ENCODE results near the gene GP1BB.

The GP1BB gene

DNA sequence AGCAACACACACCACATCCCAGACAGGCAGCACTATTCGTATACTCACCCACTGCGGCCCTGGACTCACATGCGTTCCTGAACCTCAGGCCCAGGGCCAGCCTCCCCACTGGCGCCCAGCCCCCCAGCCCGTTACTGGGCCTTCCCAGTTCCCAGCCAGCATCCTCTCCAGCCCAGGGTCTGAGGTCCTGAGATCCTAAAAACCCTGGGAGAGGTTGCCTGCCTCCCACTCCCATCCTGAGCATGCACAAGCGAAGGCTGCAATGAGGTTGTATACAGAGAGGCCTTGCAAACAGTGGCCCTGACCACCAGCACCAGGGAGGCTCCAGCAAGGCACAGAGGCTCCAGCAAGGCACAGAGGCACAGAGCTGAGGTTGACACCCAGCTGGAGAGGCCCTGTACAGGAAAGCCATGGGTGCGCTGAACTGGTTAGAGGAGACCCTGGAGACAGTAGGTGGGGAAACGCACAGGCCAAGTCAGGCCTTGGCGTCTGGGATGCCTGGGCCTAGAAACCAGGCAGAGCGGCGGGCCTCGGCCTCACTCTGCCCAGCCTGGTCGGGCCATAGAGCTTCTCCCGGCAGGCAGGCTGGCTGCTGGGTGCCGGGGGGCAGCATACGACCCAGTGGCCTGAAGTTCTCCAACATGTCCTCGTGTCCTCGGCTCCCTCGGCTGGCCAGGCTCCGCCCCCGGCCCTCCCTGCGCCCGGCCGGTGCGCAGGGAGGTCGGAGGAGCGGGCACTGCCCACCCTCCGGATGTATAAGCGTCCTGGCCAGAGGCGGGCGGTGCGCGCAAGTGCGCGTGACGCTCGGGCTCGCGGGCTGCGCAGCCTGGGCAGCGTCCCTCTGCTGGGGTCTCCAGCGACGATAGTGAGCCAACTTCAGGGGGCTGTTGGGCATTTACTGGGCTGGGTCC is 34.9 kb downstream of the GP1BB start:
- no peak overlapping the region for H3K9ac ChIP-seq
- TF ChIP-seq, protein P1, sequence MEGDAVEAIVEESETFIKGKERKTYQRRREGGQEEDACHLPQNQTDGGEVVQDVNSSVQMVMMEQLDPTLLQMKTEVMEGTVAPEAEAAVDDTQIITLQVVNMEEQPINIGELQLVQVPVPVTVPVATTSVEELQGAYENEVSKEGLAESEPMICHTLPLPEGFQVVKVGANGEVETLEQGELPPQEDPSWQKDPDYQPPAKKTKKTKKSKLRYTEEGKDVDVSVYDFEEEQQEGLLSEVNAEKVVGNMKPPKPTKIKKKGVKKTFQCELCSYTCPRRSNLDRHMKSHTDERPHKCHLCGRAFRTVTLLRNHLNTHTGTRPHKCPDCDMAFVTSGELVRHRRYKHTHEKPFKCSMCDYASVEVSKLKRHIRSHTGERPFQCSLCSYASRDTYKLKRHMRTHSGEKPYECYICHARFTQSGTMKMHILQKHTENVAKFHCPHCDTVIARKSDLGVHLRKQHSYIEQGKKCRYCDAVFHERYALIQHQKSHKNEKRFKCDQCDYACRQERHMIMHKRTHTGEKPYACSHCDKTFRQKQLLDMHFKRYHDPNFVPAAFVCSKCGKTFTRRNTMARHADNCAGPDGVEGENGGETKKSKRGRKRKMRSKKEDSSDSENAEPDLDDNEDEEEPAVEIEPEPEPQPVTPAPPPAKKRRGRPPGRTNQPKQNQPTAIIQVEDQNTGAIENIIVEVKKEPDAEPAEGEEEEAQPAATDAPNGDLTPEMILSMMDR (IDR thresholded peaks at IDR 0.05) = no peak
- H3K36me3 ChIP-seq (ENCODE audit: control insufficient read depth, insufficient read depth, low read length) = no peaks in the 10 kb centered on the region
- H3K27ac ChIP-seq = peak overlapping the region; percentile 29
- H2AFZ ChIP-seq = peak overlapping the region; percentile 68
- H3K27me3 ChIP-seq (ENCODE audit: control insufficient read depth, insufficient read depth, low read length) = no peaks in the 10 kb centered on the region
- H3K4me1 ChIP-seq = no peaks in the 10 kb centered on the region
- H3K79me2 ChIP-seq = no peaks in the 10 kb centered on the region
- H3K4me2 ChIP-seq (ENCODE audit: low read length) = peak overlapping the region; percentile 93
- peak overlapping the region; percentile 74 for H3K4me3 ChIP-seq (ENCODE audit: low read depth, low read length)
- H3K9me3 ChIP-seq (ENCODE audit: control insufficient read depth, low read length) = no peaks in the 10 kb centered on the region

DNA sequence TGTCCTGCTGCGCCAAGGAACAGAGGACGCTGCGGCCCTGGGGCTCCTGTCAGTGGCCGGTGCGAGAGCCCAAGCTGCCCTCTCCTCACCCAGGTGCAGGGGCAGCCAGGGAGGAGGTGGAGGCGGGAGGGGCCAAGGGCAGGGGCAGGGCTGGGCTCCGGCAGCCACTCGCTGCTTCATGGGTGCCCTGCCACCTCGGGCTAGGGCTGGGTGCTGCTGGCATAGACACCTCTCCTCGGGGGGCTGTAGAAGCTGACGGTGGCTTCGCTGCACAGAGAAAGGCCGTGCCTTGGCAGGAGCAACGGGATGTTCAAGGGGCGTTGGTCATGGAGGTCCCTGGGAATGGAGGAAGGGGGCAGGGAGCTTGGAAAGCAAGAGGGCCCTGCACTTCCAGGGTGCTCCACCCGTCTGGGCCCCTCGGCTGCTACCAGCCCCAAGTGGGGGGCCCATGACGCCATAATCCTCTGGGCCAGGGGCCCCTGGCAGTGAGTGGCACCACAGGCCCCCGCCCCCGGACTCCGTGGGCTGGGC is 35.6 kb downstream of the GP1BB start:
- H3K4me2 ChIP-seq (ENCODE audit: low read length) = peak overlapping the region; percentile 93

DNA sequence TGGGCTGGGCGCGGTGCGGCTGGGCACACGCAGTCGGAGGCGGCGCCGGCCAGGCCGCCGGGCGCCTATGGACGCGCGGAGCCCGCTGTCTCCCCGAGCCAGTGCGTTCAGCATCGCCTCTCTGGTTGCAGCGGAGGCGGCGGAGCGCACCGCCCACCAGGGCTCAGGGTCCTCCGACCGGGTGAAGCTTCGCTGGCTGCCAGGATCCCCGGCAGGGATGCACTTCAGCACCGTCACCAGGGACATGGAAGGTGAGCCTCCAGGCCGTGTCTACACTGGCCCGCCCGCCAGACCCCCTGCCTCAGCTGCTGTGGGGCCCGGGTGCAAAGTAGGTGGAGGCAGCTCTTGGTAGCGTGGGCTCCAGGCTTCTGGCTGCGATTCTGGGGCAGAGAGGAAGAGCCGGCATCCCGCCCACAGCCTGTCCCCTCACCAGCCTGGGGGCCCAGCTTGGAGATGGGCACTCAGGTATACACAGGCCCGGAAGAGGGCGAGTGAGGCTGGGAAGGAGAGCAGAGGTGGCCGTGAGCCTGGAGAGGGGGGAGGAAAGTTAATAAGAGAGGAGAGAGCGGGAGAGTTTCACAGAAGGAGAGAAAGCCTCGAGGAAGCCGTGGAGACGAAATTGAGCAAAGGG is 36.2 kb downstream of the GP1BB start:
- H3K9ac ChIP-seq = no peak overlapping the region
- TF ChIP-seq, protein P1 (IDR thresholded peaks at IDR 0.05) = no peak
- peak overlapping the region; percentile 74 for H3K4me3 ChIP-seq (ENCODE audit: low read depth, low read length)
- no peaks in the 10 kb centered on the region for H3K27me3 ChIP-seq (ENCODE audit: control insufficient read depth, insufficient read depth, low read length)
- no peaks in the 10 kb centered on the region for H3K36me3 ChIP-seq (ENCODE audit: control insufficient read depth, insufficient read depth, low read length)
- peak overlapping the region; percentile 93 for H3K4me2 ChIP-seq (ENCODE audit: low read length)
- no peaks in the 10 kb centered on the region for H3K4me1 ChIP-seq
- H3K79me2 ChIP-seq = no peaks in the 10 kb centered on the region
- H3K27ac ChIP-seq = no peak overlapping the region
- no peaks in the 10 kb centered on the region for H3K9me3 ChIP-seq (ENCODE audit: control insufficient read depth, low read length)
- peak overlapping the region; percentile 68 for H2AFZ ChIP-seq

More for the DNA sequence above, 35.6 kb downstream of the GP1BB start:
- H3K9ac ChIP-seq = no peak overlapping the region
- TF ChIP-seq, protein P1 (IDR thresholded peaks at IDR 0.05) = no peak
- peak overlapping the region; percentile 29 for H3K27ac ChIP-seq
- peak overlapping the region; percentile 68 for H2AFZ ChIP-seq
- peak overlapping the region; percentile 74 for H3K4me3 ChIP-seq (ENCODE audit: low read depth, low read length)
- H3K4me1 ChIP-seq = no peaks in the 10 kb centered on the region
- H3K79me2 ChIP-seq = no peaks in the 10 kb centered on the region
- H3K27me3 ChIP-seq (ENCODE audit: control insufficient read depth, insufficient read depth, low read length) = no peaks in the 10 kb centered on the region
- no peaks in the 10 kb centered on the region for H3K36me3 ChIP-seq (ENCODE audit: control insufficient read depth, insufficient read depth, low read length)
- no peaks in the 10 kb centered on the region for H3K9me3 ChIP-seq (ENCODE audit: control insufficient read depth, low read length)

DNA sequence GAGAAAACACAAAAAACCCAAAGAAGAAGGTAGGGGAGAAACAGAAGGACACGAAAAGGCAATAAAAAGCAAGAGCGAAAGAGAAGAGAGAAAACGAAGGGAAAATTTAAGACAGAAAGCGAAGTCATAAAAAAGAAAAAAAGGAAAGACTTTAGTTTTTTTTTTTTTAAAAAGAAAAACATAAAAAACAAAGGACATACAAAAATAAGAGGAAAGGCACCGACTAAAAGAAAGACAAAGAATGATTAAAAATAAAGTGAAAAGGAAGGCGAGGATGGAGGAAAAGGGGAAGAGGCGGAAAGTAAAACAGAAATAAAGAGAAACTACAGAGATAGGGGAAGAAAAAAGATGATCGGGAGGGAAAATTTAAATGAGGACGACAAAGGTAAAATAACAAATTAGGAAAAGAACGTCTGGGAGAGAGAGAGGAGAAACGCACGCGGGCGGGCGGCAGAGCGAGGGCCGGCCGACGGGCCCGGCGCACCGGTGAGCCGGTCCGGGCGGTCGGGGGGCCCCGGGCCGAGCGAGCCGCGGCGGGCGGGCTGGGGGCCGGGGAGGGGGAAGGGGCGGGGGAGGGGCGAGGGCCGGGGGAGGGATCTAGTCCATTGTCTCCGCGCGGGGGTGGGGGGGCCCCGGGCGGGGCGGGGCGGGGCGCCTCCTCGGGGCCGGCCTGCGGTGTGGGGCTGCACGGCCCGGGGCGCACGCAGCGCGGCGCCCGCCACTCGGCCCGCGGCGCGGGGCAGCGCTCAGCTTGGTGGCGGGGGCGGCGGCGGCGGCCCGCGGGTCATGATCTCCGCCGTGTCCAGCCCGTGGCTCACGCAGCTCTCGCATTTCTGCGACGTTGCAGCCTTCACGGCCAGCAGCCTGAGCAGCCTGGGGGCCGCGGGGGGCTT is 37.0 kb downstream of the GP1BB start, which contains the start of gene TBX1:
TSS of gene TBX1 (plus strand) at position 721 of the 893 bp plus-strand sequence. CDS start at position 787, 66 bp downstream.
- no peaks in the 10 kb centered on the region for H3K36me3 ChIP-seq (ENCODE audit: control insufficient read depth, insufficient read depth, low read length)
- H3K27me3 ChIP-seq (ENCODE audit: control insufficient read depth, insufficient read depth, low read length) = no peaks in the 10 kb centered on the region
- H3K4me2 ChIP-seq (ENCODE audit: low read length) = peak within 1 kb of the TSS; percentile 93
- TF ChIP-seq, protein P1 (IDR thresholded peaks at IDR 0.05) = no peak
- H3K79me2 ChIP-seq = no peaks in the 10 kb centered on the region
- no peaks in the 10 kb centered on the region for H3K4me1 ChIP-seq
- no peak within 1 kb of the TSS for H3K9ac ChIP-seq
- H3K27ac ChIP-seq = peak within 1 kb of the TSS; percentile 59
- no peaks in the 10 kb centered on the region for H3K9me3 ChIP-seq (ENCODE audit: control insufficient read depth, low read length)
- peak within 1 kb of the TSS; percentile 68 for H2AFZ ChIP-seq
- H3K4me3 ChIP-seq (ENCODE audit: low read depth, low read length) = peak within 1 kb of the TSS; percentile 74

Data from parathyroid adenoma (tissue), 2 donors.